Measurements from ENCODE around the gene MUC4.
"Not testable (repeated sequence)": the region's sequence is repeated elsewhere in the genome, so short reads cannot be mapped to it uniquely, and the experiment has no call there.

The MUC4 gene

DNA sequence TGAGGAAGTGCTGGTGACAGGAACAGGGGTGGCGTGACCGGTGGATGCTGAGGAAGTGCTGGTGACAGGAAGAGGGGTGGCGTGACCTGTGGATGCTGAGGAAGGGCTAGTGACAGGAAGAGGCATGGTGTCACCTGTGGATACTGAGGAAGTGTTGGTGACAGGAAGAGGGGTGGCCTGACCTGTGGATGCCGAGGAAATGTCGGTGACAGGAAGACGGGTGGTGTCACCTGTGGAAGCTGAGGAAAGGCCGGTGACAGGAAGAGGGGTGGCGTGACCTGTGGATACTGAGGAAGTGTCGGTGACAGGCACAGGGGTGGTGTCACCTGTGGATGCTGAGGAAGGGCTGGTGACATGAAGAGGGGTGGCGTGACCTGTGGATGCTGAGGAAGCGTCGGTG is 30.5 kb downstream of the MUC4 start:
- DNase-seq = not testable (repeated sequence)

DNA sequence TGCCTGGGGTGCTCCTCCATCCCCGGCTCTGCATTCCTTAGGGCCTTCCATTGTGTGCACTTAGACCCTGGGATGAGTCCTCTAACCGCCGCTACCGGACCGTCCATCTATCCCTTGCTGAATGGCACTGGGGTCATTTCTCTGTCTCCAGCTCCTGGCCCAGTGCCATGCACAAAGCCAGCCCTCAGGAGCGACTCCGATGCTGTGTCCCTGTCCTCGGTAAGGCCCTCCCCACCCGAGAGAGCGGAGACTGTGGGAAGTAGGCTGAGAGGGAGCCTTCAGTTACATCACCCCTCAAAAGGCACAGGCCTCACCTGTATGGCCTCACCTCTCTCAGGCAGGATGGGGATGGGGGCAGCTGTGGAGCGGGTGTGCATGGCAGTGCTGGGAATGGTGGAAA is 33.8 kb downstream of the MUC4 start:
- DNase-seq = no peak

DNA sequence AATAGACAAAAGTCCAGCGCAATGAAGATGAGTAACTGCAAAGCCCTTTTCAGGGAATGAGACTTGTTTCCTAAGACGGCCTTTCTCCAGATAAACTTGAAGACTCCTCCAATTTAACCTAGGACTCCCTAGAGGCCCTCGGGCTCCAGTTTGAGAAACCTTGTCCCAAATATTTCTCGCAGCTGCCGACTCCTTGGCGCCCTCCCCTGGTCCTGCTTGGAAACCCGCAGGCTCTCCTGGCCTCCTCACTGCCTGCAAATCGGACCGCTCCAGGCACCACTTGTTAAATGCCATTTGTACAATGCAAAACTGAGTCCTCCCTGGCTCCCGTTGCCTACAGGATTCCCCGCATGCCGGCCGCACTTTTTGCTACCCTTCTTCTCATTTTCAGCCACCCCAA is 36.8 kb downstream of the MUC4 start:
- DNase-seq = no peak

DNA sequence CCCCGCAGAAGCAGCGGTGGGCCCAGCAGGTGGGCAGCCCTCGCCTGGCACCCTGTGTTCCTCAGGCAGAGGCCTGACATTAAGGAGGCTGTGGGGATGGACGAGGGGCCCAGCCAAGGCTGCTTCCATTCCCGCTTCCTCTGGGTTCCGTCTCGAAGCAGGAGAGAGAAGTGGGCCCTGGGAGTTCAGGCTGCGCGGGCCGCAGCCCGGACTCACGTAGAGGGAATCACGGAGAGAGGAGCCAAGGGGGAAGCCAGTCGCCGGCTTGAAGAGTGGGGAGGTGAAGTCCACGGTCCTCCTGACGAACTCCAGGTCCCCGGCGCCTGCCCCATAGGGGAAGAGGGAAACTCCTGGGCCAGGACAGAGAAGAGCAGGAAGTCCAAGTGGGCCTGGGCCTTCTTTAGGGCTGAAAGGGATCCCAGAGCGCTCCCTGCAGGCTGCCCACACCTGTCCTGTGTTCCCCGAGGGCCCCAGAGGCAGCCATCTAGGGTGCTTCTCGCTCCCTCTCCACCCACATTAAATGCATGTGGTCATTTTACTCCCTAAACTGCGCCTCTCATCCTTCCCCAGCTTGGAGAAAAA is 37.7 kb downstream of the MUC4 start:
- DNase-seq = no peak

DNA sequence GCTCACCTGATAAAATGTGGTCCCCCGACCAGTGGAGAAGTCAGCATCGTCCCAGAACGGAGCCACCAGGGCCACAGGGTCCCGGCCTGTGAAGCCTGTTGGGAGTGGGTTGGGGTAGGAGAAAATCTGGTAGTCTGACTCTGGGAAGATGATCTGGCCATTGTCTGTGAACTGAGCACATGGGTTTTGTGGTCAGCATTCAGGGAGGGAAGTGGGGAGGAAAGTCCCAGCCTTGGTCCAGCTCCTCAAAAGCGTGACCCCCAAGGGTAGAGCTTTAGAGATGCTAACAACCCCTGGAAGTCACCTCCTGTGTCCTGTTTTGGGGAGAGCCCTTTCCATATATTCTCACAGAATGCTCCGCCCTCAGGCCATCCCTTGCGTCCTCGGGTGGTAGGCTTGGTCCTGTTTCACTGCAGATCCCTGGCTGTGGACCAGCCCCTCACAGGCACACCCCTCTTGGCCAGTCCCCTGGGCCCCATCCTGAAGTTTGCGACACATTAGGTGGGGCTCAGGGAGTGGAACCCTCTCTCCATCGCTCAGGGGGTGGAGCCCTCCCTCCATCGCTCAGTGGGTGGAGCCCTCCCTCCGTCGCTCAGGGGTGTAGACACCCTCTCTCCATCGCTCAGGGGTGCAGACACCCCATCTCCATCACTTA is 40.0 kb downstream of the MUC4 start:
- DNase-seq = no peak

DNA sequence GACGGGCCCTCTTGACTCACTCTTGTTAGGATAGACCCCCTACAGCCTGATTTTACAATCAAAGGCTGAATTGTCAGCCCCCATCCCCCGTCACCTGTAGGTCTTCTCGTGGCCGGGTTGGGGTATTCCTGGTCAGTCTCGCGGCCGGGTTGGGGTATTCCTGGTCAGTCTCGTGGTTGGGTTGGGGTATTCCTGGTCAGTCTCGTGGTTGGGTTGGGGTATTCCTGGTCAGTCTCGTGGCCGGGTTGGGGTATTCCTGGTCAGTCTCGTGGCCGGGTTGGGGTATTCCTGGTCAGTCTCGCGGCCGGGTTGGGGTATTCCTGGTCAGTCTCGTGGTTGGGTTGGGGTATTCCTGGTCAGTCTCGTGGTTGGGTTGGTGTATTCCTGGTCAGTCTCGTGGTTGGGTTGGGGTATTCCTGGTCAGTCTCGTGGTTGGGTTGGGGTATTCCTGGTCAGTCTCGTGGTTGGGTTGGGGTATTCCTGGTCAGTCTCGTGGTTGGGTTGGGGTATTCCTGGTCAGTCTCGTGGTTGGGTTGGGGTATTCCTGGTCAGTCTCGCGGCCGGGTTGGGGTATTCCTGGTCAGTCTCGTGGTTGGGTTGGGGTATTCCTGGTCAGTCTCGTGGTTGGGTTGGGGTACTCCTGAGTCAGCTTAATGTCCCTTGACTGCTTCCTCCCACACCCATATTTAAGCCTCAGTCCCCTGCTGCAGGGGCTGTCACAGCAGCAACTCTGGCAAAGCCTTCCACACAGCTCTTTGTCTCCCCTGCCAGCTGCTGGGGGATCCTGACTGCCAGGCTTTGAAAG is 40.7 kb downstream of the MUC4 start:
- DNase-seq = not testable (repeated sequence)

DNA sequence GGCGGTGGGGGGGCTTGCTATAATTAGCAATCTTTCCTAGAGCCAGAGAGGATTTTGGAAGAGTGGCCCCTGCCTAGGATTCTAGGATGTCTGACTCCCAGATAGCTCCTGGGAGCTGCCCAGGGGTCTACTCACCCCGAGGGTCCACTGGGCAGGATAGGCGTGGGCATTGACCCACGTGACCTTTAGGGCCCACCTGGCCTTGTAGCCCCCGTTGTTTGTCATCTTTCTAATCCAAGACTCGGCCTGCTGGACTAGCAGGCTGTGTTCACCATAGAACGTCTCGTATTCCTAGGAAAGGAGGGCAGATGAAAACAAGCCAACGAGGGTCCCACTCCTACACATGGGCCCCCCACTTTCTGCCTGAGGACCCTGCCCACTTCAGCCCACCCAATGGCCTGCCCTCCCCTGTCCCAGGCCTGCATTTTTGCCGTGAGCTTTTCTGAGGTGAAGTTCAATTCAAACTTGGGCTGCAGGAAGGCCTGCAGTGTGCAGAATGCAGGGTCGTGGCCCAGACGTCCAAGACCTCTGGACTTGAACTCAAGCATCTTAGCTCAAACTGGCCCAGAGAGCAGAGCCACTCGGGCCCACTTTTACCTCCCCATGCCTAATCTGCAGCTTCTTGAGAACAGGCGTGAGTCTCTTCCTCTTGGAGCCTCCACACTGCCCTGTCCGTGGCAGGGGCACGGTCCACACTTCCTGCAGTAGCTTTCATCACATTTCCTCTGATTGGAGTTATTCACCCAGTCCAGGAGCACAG is 41.5 kb downstream of the MUC4 start:
- no peak for DNase-seq

DNA sequence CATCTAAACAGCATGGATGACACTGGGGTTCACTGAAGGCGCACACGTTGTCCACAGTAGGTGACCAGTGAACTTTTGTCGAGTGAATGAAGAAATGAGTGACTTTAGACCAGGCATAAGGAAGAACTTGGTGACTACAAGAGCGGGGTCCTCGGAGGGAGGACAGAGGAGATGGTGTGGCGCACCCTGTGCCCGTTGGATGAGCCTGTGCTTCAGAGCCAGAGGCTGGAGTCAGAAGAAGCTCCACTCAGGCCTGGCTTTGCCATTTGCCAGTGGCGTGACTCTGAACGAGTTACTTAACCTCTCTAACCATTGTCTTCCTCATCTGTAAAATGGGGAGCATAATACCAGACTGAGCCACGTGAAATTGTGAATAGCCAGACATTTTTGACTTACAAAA is 42.2 kb downstream of the MUC4 start:
- DNase-seq = no peak

DNA sequence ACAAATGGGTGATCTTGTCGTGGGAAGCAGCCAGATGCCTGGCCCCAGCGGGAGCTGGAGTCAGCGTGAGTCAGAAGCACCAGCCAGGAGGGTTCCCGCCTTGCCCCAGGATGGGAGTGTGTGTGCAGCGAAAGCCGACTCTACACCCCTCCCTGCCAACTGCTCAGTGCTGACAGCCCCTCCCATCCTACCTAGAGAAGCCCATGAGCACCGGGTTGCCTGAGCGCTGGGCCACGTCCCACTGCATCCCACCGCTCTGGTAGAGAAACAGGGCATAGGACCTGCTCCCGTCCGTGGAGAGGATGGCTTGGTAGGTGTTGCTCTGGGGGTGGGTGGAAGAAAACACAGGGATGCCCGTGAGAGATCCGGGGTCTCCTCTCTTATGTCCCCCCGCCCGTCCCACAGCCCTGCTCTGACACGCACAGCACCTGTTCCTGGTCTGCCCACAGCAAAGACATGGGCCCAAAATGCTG is 42.9 kb downstream of the MUC4 start:
- no peak for DNase-seq

DNA sequence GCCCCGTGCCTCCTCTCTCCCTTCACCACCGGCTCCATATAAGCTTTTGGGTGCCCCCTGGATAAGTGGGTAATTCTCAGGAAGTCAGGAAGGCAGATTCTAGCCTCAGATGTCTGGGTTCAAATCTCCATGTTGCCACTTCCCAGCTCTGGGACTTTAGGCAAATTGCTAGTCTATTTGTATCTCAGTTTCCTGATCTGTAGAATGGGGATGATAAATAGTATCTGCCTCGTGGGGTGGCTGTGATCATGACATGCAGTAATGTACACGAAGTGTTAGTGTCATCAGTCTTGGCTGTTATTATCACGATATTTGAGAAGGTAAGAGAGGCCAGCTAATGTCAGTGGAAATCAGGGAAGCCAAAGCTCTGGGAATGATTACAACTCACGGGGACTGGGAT is 43.3 kb downstream of the MUC4 start:
- DNase-seq = no peak

DNA sequence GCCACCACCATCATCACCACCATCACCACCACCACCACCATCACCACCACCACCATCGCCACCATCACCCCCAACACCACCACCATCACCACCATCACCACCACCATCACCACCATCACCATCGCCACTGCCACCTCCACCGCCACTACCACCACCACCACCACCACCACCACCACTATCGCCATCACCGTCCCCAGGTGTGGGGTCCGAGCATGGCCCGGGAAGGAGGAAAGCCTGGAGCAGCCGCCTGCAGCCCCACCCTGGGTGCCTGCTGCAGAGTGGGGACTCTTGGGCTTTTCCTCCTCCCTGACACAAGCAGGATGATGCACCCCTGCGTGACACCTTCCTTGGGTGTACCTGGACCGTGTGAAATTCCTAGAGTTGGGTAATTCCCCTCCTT is 43.9 kb downstream of the MUC4 start:
- no peak for DNase-seq

DNA sequence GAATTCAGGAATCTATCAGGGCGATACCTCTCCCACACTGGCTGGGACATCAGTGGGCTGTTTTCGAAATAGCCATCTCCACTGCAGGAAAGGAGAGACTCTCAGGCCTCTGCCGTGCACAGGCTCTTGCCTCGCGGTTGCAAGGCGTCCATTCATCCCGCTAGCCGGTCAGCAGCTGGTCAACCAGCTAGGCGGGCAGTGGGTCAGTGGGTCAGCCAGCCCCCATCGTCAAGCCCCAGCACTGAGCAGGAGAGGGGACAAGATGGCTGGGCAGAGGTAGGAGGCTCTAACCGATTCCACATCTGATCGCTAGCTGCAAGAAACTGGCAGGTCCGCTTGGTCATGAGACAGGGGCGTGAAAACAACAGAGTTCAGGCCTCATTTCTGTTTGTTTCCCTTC is 45.1 kb downstream of the MUC4 start:
- DNase-seq = no peak

DNA sequence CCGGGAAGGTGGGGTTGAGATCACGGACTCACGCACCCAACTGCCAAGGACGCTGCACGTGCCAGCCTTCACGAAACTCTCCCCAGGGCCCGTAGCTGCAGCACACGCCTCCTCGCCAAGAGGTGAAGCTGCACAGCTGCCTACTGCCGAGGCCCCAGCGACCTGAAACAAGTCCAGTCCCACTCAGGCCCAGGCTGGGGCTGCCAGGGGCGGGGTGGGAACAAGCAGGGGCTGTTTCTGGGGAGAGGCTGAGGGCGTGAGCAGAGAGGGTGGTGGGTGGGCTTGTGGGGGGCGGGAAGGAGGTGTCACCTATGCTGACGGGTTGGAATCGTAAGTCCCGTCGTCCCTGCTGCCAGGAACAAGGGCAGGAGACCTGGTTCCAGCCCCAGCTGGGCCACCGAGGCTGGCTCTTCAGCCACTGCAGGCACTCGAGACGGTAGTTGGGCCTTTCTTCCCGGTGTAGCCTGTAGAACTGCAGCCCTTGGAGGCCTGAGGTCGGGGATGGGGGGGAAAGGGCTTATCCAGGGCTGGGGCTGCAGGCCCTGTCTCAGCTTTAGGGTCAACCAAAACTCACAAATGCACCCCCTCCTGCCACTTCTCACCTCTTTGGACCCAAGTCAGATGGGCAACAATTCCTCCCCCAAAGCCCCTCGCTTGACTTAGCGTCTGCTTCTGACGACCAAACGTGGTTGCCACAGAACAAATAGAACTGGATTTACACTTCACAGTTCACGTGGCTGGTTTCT is 46.6 kb downstream of the MUC4 start:
- DNase-seq = no peak

DNA sequence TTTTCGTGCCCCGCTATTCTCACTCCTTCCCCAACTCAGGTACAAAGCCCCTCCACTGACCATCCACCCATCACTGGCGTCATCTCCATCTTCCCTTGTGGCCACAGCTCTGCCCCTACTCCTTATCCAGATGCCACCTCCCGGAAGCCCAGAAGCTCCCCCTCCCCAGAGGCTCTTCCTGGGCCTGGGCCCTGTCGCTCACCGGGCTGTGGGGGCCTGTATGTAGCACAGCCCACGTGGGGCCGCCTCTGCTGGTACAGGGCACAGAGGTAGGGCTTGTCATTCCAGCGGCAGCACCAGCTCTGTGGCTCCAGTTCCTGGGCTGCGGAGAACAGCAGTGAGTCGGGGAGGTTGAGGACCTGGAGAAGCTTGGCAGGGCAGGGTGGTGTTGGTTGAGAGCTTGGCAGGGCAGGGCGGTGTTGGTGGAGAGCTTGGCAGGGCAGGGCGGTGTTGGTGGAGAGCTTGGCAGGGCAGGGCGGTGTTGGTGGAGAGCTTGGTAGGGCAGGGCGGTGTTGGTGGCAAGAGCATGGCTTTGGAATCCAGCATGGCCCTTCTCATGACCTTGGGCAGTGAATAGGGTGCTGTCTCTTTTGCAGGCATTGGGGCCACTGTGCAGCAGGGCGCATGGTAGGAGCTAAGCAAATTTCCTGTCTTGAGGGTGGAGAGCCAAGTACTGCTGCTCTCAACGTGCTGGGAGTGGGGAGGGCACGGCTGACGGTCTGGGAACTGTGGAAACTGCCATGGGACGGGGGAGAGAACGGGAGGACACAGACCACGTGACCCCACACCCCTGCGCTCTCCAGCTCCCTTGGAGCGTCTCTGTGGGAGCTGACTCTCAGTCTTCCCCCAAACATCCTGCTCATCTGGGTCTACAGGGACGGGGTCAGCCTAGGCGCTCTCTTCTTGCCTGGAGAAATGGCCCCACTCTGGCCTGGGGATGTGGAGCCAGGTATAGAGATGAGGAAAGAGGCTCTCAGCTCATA is 47.6 kb downstream of the MUC4 start:
- no peak for DNase-seq

DNA sequence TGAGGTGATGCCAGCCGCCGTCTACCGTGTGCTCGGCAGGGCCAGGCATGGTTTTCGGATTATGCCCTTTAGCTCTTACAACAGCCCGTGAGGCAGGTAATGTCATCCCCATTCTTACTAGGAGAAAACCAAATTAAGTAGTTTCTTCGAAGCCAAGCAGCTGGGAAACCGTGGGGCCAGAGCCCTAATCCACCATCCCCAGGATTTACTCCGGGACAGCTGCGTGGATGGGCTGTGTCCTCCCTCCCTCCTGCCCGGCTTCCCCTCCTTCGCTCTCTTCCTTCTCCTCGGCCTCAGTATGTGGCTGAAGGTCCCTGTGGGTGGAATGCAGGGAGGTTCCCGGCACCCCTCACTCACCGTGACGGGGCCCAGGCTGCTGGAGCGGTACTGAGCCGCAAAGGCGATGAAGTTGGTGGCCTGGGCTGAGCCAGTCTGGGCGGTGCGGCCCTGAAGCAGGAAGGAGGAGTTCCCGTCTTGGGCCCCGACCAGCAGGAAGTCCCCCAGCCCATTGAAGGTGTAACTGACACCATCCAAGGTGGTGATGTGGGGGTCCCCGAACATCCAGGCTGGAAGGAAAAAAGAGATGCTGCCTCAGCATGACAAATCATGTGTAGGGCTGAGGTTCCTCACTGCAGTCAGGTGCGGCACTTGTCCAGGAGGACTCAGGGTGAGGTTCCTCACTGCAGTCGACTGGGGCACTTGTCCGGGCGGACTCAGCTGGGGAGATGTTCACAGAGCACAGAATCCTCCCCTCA is 48.5 kb downstream of the MUC4 start:
- DNase-seq = no peak

DNA sequence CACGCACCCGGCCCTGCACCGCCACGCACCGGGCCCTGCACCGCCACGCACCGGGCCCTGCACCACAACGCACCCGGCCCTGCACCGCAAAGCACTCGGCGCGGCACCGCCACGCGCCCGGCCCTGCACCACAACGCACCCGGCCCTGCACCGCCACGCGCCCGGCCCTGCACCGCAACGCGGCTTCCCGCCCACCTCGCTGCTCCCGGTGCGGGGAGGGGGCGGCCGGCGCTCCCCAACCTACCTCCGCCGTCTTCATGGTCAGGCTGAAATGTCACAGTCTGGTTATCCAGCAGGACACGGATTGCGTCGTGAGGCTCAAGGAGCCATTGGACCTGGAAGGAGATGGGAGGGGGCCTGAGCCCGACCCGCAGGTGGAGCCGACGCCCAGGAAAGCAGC is 49.1 kb downstream of the MUC4 start:
- DNase-seq = no peak

DNA sequence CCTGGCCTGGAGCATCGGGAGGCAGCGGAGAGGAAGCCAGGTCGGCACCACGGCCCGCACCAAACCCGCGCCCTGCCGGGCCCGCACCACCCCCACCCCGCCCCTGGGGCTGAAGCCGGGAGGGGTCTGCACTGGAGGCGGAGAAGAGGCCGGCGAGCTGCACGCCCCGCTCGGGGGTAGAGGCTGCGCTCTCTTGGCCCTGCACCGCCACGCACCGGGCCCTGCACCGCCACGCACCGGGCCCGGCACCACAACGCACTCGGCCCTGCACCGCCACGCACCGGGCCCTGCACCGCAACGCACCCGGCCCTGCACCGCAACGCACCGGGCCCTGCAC is 49.5 kb downstream of the MUC4 start:
- DNase-seq = no peak

DNA sequence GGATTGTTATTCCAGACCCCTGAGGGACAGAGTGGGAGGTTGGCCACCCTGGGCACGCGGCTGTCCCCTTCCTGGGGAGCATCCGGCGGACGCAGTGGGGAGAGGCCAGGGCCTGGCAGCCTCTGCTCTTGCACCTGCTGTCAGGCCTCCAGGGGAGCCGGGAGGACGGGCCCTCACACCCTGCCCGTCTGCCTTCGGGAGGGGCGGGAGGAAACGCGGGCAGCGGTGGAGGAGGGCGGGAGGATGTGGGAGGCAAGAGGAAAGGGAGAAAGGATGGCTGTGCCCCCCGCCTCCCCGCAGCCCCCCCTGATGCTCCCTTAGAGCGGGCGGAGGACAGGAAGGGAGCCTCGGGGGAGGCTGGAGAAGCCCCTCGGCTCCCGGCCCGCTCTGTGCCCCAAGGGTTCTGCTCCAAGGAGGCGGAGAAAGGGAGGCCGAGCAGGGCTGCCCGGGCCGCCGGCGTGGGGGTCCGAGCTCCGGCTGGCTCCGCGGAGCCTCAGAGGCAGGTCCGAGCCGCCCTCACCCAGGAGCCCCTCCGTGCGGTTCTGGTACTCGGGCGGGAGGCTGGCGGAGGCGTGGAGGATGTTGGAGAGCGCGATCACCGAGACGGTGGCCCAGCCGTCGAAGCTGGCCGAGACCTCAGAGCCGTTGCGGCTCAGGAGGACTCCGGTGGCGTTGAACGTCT is 50.0 kb downstream of the MUC4 start:
- DNase-seq = no peak

DNA sequence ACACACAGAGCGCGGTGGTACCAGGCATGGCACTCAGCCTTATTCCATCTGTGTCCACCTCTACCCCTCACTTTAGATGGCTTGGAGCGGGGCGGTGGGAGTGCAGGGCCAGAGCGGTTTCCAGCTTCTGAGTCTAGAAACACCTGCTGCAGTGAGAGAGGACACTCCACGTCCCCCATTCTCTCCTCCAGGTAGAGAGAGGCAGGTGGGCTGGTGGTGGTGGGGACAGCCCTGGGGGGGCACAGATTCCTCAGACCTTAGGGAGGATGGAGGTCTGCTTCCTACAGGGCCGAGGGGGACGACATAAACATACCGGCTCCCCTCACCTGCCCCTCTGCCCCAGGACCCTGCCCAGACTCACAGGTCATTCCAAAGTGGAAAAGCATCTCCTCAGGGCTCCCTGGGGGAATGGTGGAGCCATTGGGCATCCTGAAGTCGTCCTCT is 50.6 kb downstream of the MUC4 start:
- DNase-seq = no peak

Measured in fibroblast of upper back skin (primary cell).